ENCODE measurements around the gene MPV17L2. TPM values are rescaled to one million over a fixed set of nuclear protein-coding genes. Genes with fewer than 3 reads are reported as not detected.

Gene MPV17L2
- total RNA-seq, 4 donors from 2014 or later, result 14.5 to 67.6 (median 21.2) TPM

DNA sequence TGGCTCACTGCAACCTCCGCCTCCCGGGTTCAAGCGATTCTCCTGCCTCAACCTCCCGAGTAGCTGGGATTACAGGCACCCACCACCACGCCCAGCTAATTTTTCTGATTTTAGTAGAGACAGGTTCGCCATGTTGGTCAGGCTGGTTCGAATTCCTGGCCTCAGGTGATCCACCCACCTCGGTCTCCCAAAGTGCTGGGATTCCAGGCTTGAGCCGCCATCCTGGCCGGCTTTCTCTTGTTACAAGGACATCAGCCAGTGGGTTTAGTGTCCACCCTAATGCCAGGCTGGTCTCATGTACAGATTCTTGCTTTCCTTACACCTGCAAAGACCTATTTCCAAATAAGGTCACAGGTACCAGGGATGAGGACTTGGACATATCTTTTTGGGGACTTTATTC, 33.2 kb upstream of the MPV17L2 start:
- no peaks in the 10 kb centered on the region for H3K27me3 ChIP-seq
- no peak for DNase-seq (ENCODE audit: extremely low spot score)
- peak overlapping the region in 3 of 4 donors; percentile 79 to 84 (median 84) for H3K27ac ChIP-seq (replicated peaks in 1 of 4)
- H3K36me3 ChIP-seq, result peaks cover 23 to 40% (median 29%) of the 10 kb centered on the region in 4 donors
- intact Hi-C loops (cut with DNase I), result loop anchor here (10.0 kb wide), 1 partner anchor 155 kb away; the partner anchor contains the start of gene ARRDC2
- TF ChIP-seq POLR2AphosphoS5 (IDR thresholded peaks at IDR 0.05) (no peak), EP300 (IDR thresholded peaks at IDR 0.05) (no peak), POLR2A (IDR thresholded peaks at IDR 0.05; ENCODE audit: low read depth) (no peak)
- TF ChIP-seq, protein P1, sequence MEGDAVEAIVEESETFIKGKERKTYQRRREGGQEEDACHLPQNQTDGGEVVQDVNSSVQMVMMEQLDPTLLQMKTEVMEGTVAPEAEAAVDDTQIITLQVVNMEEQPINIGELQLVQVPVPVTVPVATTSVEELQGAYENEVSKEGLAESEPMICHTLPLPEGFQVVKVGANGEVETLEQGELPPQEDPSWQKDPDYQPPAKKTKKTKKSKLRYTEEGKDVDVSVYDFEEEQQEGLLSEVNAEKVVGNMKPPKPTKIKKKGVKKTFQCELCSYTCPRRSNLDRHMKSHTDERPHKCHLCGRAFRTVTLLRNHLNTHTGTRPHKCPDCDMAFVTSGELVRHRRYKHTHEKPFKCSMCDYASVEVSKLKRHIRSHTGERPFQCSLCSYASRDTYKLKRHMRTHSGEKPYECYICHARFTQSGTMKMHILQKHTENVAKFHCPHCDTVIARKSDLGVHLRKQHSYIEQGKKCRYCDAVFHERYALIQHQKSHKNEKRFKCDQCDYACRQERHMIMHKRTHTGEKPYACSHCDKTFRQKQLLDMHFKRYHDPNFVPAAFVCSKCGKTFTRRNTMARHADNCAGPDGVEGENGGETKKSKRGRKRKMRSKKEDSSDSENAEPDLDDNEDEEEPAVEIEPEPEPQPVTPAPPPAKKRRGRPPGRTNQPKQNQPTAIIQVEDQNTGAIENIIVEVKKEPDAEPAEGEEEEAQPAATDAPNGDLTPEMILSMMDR (IDR thresholded peaks at IDR 0.05), result no peak
- no peaks in the 10 kb centered on the region for H3K9me3 ChIP-seq
- H3K4me3 ChIP-seq, result no peak overlapping the region
- WGBS, result 96% methylated on average over 10 of the region's 10 CpGs
- peaks cover 40 to 62% (median 53%) of the 10 kb centered on the region in 4 donors for H3K4me1 ChIP-seq

DNA sequence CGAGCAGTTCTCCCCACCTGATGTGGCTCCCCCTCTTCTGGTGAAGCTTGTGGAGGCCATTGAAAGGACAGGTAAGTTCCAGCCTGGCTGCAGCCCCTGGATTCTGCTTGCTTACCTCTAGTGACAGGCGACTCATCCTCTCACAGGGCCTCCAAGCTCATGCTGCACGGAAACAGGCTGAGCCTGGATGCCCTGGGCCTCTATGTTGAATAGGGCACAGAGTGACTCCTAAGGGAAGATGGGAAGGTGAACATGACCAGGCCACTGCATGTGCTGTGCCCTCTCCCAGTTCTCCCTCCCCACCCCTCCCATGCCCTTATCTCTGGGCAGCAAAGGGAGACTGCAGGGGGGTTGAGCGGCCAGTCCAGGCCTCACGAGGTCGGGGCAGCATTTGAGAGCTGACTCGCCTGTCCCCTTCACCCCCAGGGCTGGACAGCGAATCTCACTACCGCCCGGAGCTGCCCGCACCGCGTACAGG, 32.5 kb upstream of the MPV17L2 start:
- no peaks in the 10 kb centered on the region for H3K9me3 ChIP-seq
- peak overlapping the region; percentile 53 to 61 (median 59) for H3K4me3 ChIP-seq
- peak overlapping the region; percentile 79 to 84 (median 82) for H3K27ac ChIP-seq (replicated peaks in 1 of 4)
- H3K27me3 ChIP-seq, result no peaks in the 10 kb centered on the region
- WGBS, result 83% methylated on average over 2 of the region's 13 CpGs
- intact Hi-C loops (cut with DNase I), result no loop called here
- no peak for DNase-seq (ENCODE audit: extremely low spot score)
- peaks cover 40 to 55% (median 46%) of the 10 kb centered on the region in 4 donors for H3K4me1 ChIP-seq
- TF ChIP-seq POLR2A (IDR thresholded peaks at IDR 0.05; ENCODE audit: low read depth) (no peak), EP300 (IDR thresholded peaks at IDR 0.05) (no peak), POLR2AphosphoS5 (IDR thresholded peaks at IDR 0.05) (no peak)
- TF ChIP-seq, protein P1 (IDR thresholded peaks at IDR 0.05), result no peak
- peaks cover 20 to 45% (median 33%) of the 10 kb centered on the region in 4 donors for H3K36me3 ChIP-seq

DNA sequence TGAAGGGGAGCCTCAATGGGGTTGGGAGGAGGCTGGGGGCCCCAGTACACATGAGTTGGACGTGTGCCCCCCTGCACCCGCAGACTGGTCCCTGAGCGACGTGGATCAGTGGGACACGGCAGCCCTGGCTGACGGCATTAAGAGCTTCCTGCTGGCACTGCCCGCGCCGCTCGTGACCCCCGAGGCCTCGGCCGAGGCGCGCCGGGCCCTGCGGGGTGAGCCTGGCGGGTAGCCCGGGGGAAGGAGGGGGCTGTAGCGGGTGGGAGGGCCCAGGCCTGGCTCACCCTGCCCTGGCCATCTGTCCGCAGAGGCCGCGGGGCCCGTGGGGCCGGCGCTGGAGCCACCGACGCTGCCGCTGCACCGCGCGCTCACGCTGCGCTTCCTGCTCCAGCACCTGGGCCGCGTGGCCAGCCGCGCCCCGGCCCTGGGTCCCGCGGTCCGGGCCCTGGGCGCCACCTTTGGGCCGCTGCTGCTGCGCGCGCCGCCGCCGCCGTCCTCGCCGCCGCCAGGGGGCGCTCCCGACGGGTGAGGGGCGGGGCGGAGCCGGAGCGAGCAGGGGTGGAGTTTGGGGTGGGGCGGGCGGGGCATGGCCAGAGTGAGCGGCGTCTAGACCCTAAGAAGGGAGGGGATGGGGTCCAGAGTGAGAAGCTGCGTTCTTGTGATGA, 31.9 kb upstream of the MPV17L2 start:
- no CpG with 5 or more reads among the region's 66 CpGs for WGBS
- intact Hi-C loops (cut with DNase I), result no loop called here
- no peak for DNase-seq (ENCODE audit: extremely low spot score)

DNA sequence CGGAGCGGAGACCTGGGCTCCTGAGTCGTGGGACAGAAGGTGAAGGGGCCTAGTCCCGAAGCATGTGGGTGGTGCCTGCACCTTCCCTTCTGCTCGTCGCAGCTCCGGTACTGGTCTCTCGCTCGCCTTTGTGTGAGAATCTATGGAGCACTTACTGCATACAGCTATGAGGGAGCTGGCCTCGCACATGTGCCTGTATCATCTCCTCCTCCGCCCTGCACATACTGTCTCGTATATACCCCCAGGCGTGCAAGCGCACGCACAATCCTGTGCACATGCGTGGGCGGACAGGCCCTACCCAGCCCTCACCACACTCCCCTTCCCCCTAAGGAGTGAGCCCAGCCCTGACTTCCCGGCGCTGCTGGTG, 31.4 kb upstream of the MPV17L2 start:
- DNase-seq (ENCODE audit: extremely low spot score), result no peak
- 55% methylated on average over 15 of the region's 19 CpGs for WGBS
- peaks cover 29 to 44% (median 36%) of the 10 kb centered on the region in 4 donors for H3K4me1 ChIP-seq
- no peak for TF ChIP-seq EP300 (IDR thresholded peaks at IDR 0.05)
- TF ChIP-seq, protein P1 (IDR thresholded peaks at IDR 0.05), result no peak
- TF ChIP-seq POLR2A (IDR thresholded peaks at IDR 0.05; ENCODE audit: low read depth), result no peak
- no peak for TF ChIP-seq POLR2AphosphoS5 (IDR thresholded peaks at IDR 0.05)
- peak overlapping the region in 3 of 4 donors; percentile 80 to 84 (median 84) for H3K27ac ChIP-seq (replicated peaks in 1 of 4)
- no peaks in the 10 kb centered on the region for H3K9me3 ChIP-seq
- intact Hi-C loops (cut with DNase I), result no loop called here
- H3K4me3 ChIP-seq, result peak overlapping the region; percentile 53 to 61 (median 59)
- H3K36me3 ChIP-seq, result peaks cover 25 to 49% (median 37%) of the 10 kb centered on the region in 4 donors
- no peaks in the 10 kb centered on the region for H3K27me3 ChIP-seq

More for the DNA sequence above, 31.9 kb upstream of the MPV17L2 start:
- H3K4me3 ChIP-seq, result peak overlapping the region; percentile 53 to 61 (median 59)
- H3K27me3 ChIP-seq, result no peaks in the 10 kb centered on the region
- H3K36me3 ChIP-seq, result peaks cover 20 to 45% (median 33%) of the 10 kb centered on the region in 4 donors
- peaks cover 35 to 49% (median 41%) of the 10 kb centered on the region in 4 donors for H3K4me1 ChIP-seq
- no peak for TF ChIP-seq POLR2AphosphoS5 (IDR thresholded peaks at IDR 0.05)
- no peak for TF ChIP-seq EP300 (IDR thresholded peaks at IDR 0.05)
- TF ChIP-seq, protein P1 (IDR thresholded peaks at IDR 0.05), result peak; percentile 62 to 83 (median 82)
- no peak for TF ChIP-seq POLR2A (IDR thresholded peaks at IDR 0.05; ENCODE audit: low read depth)
- H3K9me3 ChIP-seq, result no peaks in the 10 kb centered on the region
- peak overlapping the region; percentile 79 to 84 (median 82) for H3K27ac ChIP-seq (replicated peaks in 1 of 4)
